SK-N-SH treated with all-trans-retinoic acid at 6 μM for 48 hours (cell line): Measurements from ENCODE around the gene PDE9A.

ENCODE experiments used
- ARNTL ChIP-seq: fragments of 450-650 bp; formaldehyde crosslinking; IDR thresholded peaks from 2 replicates; pipeline ENCODE4 v1.5.0; 2020; ENCODE audit warnings: low read depth, mild to moderate bottlenecking, moderate library complexity, borderline replicate concordance
- CREB5 ChIP-seq: fragments of 250-450 bp; sonication (Bioruptor Pico); IDR thresholded peaks from 2 replicates; pipeline ENCODE4 v1.5.1; 2020; ENCODE audit warnings: low read depth, mild to moderate bottlenecking, moderate library complexity
- ISL1 ChIP-seq: fragments of 250-450 bp; sonication (Bioruptor Pico); IDR thresholded peaks from 2 replicates; pipeline ENCODE4 v2.1.2; 2022; ENCODE audit warnings: mild to moderate bottlenecking, moderate library complexity
- OSR1 ChIP-seq: fragments of 250-450 bp; sonication (Bioruptor Pico); IDR thresholded peaks from 2 replicates; pipeline ENCODE4 v1.8.0; 2022; ENCODE audit warnings: moderate library complexity, mild to moderate bottlenecking, inconsistent platforms
- POU6F1 ChIP-seq: fragments of 250-450 bp; sonication (Bioruptor Pico); IDR thresholded peaks from 2 replicates; pipeline ENCODE4 v1.8.0; 2021; ENCODE audit warnings: low read depth, mild to moderate bottlenecking, moderate library complexity, borderline replicate concordance
- RARB ChIP-seq: fragments of 250-450 bp; sonication (Bioruptor Pico); IDR thresholded peaks from 2 replicates; pipeline ENCODE4 v1.8.0; 2021; ENCODE audit warnings: mild to moderate bottlenecking, moderate library complexity
- ZC3H10 ChIP-seq: fragments of 250-450 bp; sonication (Bioruptor Pico); IDR thresholded peaks from 2 replicates; pipeline ENCODE4 v1.5.1; 2021; ENCODE audit warnings: mild to moderate bottlenecking, moderate library complexity
- ZFP3 ChIP-seq: fragments of 250-450 bp; sonication (Bioruptor Pico); IDR thresholded peaks from 2 replicates; pipeline ENCODE4 v1.5.0; 2020; ENCODE audit warnings: mild to moderate bottlenecking, moderate library complexity
- ZFP30 ChIP-seq: fragments of 450-650 bp; formaldehyde crosslinking; IDR thresholded peaks from 2 replicates; pipeline ENCODE4 v1.5.0; 2022; ENCODE audit warnings: mild to moderate bottlenecking, moderate library complexity
- ZNF565 ChIP-seq: fragments of 450-650 bp; formaldehyde crosslinking; conservative IDR thresholded peaks from 2 replicates; pipeline ENCODE4 v1.5.0; 2020; ENCODE audit warnings: low read depth, mild to moderate bottlenecking, moderate library complexity
- ZNF70 ChIP-seq: fragments of 450-650 bp; formaldehyde crosslinking; IDR thresholded peaks from 2 replicates; pipeline ENCODE4 v1.5.0; 2020; ENCODE audit warnings: mild to moderate bottlenecking, moderate library complexity
- ZNF8 ChIP-seq: fragments of 450-650 bp; formaldehyde crosslinking; IDR thresholded peaks from 2 replicates; pipeline ENCODE4 v1.5.0; 2020; ENCODE audit warnings: mild to moderate bottlenecking, moderate library complexity
- TF ChIP-seq, protein P1 (sequence below): fragments of 250-450 bp; sonication (Bioruptor Pico); IDR thresholded peaks from 2 replicates; pipeline ENCODE4 v1.8.0; 2020; ENCODE audit warnings: mild to moderate bottlenecking, moderate library complexity, borderline replicate concordance

DNA sequence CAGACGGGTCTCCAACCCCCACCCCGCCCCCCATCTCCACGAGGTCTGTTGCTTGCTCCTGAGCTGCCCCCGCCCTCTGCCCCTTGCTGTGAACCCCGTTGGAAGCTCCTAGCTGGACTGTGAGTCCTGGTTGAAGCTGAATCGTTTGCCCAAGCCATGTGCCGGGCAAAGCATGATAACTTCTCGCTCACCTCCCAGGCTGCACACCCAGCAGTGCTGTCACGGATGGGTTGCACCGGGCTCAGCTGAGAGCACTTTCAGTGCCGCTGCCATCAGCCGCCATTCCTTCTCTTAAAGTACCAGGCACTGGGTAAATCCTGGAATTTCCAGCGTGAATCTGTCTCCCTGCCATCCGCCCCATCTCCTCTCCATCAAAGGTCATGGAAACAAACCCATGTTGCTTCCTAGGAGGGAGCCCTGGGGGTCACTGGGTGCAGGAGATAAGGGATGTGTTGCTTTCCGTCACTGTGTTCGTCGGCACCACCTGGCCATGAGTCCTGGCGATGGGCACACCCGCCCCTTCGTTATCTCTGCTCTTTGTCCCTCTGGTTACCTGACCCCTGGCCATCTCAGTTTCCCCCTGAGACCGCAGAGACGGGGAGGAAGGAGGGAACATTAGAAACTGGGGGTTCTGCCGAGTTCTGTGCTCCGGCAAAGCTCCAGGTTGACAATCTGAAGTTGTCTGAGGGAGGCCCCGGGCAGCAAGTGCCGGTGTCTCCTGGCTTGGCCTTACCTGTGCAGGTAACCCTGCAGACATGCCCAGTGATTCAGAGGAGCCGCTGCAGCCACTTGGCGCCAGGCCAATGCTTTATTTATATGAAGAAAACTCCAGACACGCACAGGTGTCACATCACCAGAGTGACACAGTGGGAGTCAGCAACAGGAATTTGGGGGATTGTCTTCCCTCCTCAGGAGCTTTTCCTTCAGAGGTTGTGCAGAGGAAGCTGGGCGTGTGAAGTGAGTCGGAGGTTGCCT lies 2.7 kb downstream of the PDE9A start:
- TF ChIP-seq ZFP3 (CRISPR knock-in tag) (no peak), RARB (CRISPR knock-in tag) (no peak), ZFP30 (CRISPR knock-in tag) (no peak), ARNTL (no peak), CREB5 (CRISPR knock-in tag) (no peak), OSR1 (CRISPR knock-in tag) (no peak), ZNF8 (CRISPR knock-in tag) (no peak), ZC3H10 (CRISPR knock-in tag) (no peak), ZNF70 (CRISPR knock-in tag) (no peak), ISL1 (CRISPR knock-in tag) (no peak), POU6F1 (no peak), ZNF565 (no peak)
- TF ChIP-seq, protein P1, sequence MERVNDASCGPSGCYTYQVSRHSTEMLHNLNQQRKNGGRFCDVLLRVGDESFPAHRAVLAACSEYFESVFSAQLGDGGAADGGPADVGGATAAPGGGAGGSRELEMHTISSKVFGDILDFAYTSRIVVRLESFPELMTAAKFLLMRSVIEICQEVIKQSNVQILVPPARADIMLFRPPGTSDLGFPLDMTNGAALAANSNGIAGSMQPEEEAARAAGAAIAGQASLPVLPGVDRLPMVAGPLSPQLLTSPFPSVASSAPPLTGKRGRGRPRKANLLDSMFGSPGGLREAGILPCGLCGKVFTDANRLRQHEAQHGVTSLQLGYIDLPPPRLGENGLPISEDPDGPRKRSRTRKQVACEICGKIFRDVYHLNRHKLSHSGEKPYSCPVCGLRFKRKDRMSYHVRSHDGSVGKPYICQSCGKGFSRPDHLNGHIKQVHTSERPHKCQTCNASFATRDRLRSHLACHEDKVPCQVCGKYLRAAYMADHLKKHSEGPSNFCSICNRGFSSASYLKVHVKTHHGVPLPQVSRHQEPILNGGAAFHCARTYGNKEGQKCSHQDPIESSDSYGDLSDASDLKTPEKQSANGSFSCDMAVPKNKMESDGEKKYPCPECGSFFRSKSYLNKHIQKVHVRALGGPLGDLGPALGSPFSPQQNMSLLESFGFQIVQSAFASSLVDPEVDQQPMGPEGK (CRISPR knock-in tag) = no peak
